ENCODE results near the gene RALA.

GRCh38 chr7:39606941-39607340 is 16.4 kb upstream of the RALA start:
- TF ChIP-seq CTCF (IDR thresholded peaks at IDR 0.05) (no peak), EZH2 (IDR thresholded peaks at IDR 0.05) (no peak)
